K562 (cell line): ENCODE results near the gene IL24. TPM values are rescaled to one million over a fixed set of nuclear protein-coding genes. Genes with fewer than 3 reads are reported as not detected.

ENCODE experiments used
- ATAC-seq: fragments of 200-7000 bp; cut with Tn5 transposase; 3 replicates; pipeline ENCODE4 v1.9.1; 2020; ENCODE audit warnings: moderate library complexity
- BruUV-seq: library from RNA; stranded (reverse); fragments of 400-500 nt; replicated peaks from 2 replicates; lab custom pipeline; 2021; lab: Mats Ljungman, UMichigan
- CTCF ChIA-PET: fragments of 300-600 bp; formaldehyde crosslinking; extraction: SDS; loops from one replicate; lab custom pipeline; 2021; ENCODE audit warnings: low intra/inter-chr PET ratio; lab: Yijun Ruan, JAX
- POLR2A ChIA-PET: fragments of 300-600, 350-650 bp; sonication (Branson Sonifier 250); formaldehyde crosslinking; extraction: SDS; loops from one replicate; lab custom pipeline; 2021; ENCODE audit warnings: antibody characterized with exemption, inconsistent platforms; lab: Yijun Ruan, JAX
- DNase-seq, 4 experiments: peaks; one replicate each; pipeline versions ENCODE4 v3.0.0 to v3.0.0-alpha.2; 2011 to 2018; ENCODE audit warnings: low spot score in 3 of 4, mixed read lengths in 3 of 4; ENCODE audit errors: extremely low read depth in 1 of 4
- FAIRE-seq: peaks from 2 replicates; lab custom pipeline; 2011; peaks lifted over from hg19 to GRCh38; lab: Jason Lieb, UNC
- H2AFZ ChIP-seq: 2 replicates; pipeline ENCODE4 v1.6.0; 2011; ENCODE audit warnings: low read depth, low read length, control low read depth, inconsistent platforms
- H3K27ac ChIP-seq: fragments of 200-600 bp; 3 replicates; pipeline ENCODE4 v1.8.0; 2011; ENCODE audit warnings: low read depth, mild to moderate bottlenecking, control low read depth, inconsistent platforms, low read length, moderate library complexity, mixed read lengths; ENCODE audit errors: extremely low read depth
- H3K27me3 ChIP-seq, 2 experiments: fragments of 300-600 bp in 1 of 2; 2 replicates in 1 of 2; 3 replicates in 1 of 2; pipeline versions ENCODE4 v1.6.0 to v1.8.0; 2011; ENCODE audit warnings: inconsistent platforms in 2 of 2, low read length in 2 of 2, mild to moderate bottlenecking in 1 of 2, mixed read lengths in 1 of 2, moderate library complexity in 1 of 2; ENCODE audit not compliant: control insufficient read depth in 2 of 2, insufficient read depth in 2 of 2
- H3K36me3 ChIP-seq: fragments of 300-600 bp; 3 replicates; pipeline ENCODE4 v1.8.0; 2011; ENCODE audit warnings: mild to moderate bottlenecking, low read length, inconsistent platforms; ENCODE audit not compliant: control insufficient read depth, insufficient read depth
- H3K4me1 ChIP-seq, 2 experiments: fragments of 200-600 bp in 1 of 2; replicated peaks in 1 of 2; 2 replicates in 1 of 2; 3 replicates in 1 of 2; pipeline versions ENCODE4 v1.5.1 to v1.8.0; 2011; ENCODE audit warnings: inconsistent platforms in 2 of 2, low read length in 2 of 2, mild to moderate bottlenecking in 1 of 2, mixed read lengths in 1 of 2, moderate library complexity in 1 of 2; ENCODE audit not compliant: control insufficient read depth in 2 of 2, insufficient read depth in 2 of 2
- H3K4me2 ChIP-seq: 2 replicates; pipeline ENCODE4 v1.6.1; 2011; ENCODE audit warnings: low read length, control low read depth, inconsistent platforms, mixed read lengths; ENCODE audit not compliant: insufficient read depth
- H3K4me3 ChIP-seq: fragments of 200-600 bp; sonication (generic), shearing (Covaris generic); 2 replicates; pipeline ENCODE4 v1.5.1; 2016; ENCODE audit warnings: control low read depth, inconsistent platforms
- H3K79me2 ChIP-seq: fragments of 200-600 bp; 3 replicates; pipeline ENCODE4 v1.8.0; 2011; ENCODE audit warnings: low read length, inconsistent platforms; ENCODE audit not compliant: control insufficient read depth, insufficient read depth
- H3K9ac ChIP-seq, 2 experiments: 2 replicates each; pipeline versions ENCODE4 v1.6.0 to v1.6.1; 2011; ENCODE audit warnings: low read depth in 2 of 2, low read length in 2 of 2, control low read depth in 1 of 2, inconsistent platforms in 1 of 2, mild to moderate bottlenecking in 1 of 2, mixed read lengths in 1 of 2; ENCODE audit not compliant: insufficient read depth in 1 of 2
- H3K9me1 ChIP-seq: one replicate; pipeline ENCODE4 v1.6.0; 2011; ENCODE audit warnings: inconsistent platforms, mild to moderate bottlenecking, low read length, moderate library complexity; ENCODE audit not compliant: control insufficient read depth, insufficient read depth
- H3K9me3 ChIP-seq: replicated peaks from 2 replicates; pipeline ENCODE4 v1.5.1; 2011; ENCODE audit warnings: low read depth, low read length, inconsistent platforms; ENCODE audit not compliant: control insufficient read depth, insufficient read depth
- H4K20me1 ChIP-seq: replicated peaks from 2 replicates; pipeline ENCODE4 v1.6.1; 2011; ENCODE audit warnings: low read length, inconsistent platforms, mixed read lengths; ENCODE audit not compliant: control insufficient read depth, insufficient read depth
- CEBPG ChIP-seq, 3 experiments: fragments of 200-800 bp in 1 of 3; sonication (Bioruptor generic) in 1 of 3; sonication (generic) in 1 of 3; formaldehyde crosslinking in 1 of 3; IDR thresholded peaks in 2 of 3; conservative IDR thresholded peaks in 1 of 3; 2 replicates each; pipeline versions ENCODE4 v1.6.1 to v1.8.0; 2016 to 2022; ENCODE audit warnings: missing compliant biosample characterization in 2 of 3, missing genetic modification characterization in 2 of 3, mild to moderate bottlenecking in 1 of 3, missing genetic modification reagents in 1 of 3
- DLX4 ChIP-seq: fragments of 250-450 bp; sonication (Bioruptor Pico); IDR thresholded peaks from 2 replicates; pipeline ENCODE4 v1.6.1; 2021; ENCODE audit warnings: mild to moderate bottlenecking
- FOSL1 ChIP-seq: fragments of 200-800 bp; sonication (Bioruptor generic); conservative IDR thresholded peaks from 2 replicates; pipeline ENCODE4 v1.6.1; 2016; ENCODE audit warnings: missing genetic modification characterization, missing compliant biosample characterization
- NFE2 ChIP-seq: IDR thresholded peaks from 2 replicates; pipeline ENCODE4 v1.6.1; 2014; ENCODE audit warnings: antibody characterized with exemption, low read depth
- PTTG1 ChIP-seq: fragments of 450-650 bp; IDR thresholded peaks from 2 replicates; pipeline ENCODE4 v1.6.1; 2016; ENCODE audit warnings: low read depth, mild to moderate bottlenecking, missing genetic modification characterization, missing compliant biosample characterization
- RNF2 ChIP-seq: sonication (generic); IDR thresholded peaks from 2 replicates; pipeline ENCODE4 v1.6.1; 2016
- SMARCA4 ChIP-seq: fragments of 450-650 bp; IDR thresholded peaks from 2 replicates; pipeline ENCODE4 v1.6.1; 2016
- SP1 ChIP-seq: sonication (generic); formaldehyde crosslinking; IDR thresholded peaks from 2 replicates; pipeline ENCODE4 v1.8.1; 2022; ENCODE audit warnings: mild to moderate bottlenecking, missing genetic modification reagents
- SUPT5H ChIP-seq: fragments of 450-650 bp; IDR thresholded peaks from 2 replicates; pipeline ENCODE4 v1.6.1; 2016
- ZFX ChIP-seq: sonication (generic); formaldehyde crosslinking; IDR thresholded peaks from 2 replicates; pipeline ENCODE4 v1.8.0; 2022; ENCODE audit warnings: mild to moderate bottlenecking, missing genetic modification reagents, moderate library complexity
- ZNF507 ChIP-seq: conservative IDR thresholded peaks from 2 replicates; pipeline ENCODE4 v1.6.1; 2017; ENCODE audit warnings: missing genetic modification characterization, missing compliant biosample characterization
- ZNF696 ChIP-seq: fragments of 250-450 bp; sonication (Bioruptor Pico); conservative IDR thresholded peaks from 2 replicates; pipeline ENCODE4 v1.4.0; 2020; ENCODE audit warnings: mild to moderate bottlenecking, moderate library complexity
- WGBS: fragments of 100-300 bp; shearing (Covaris generic); methylation state at CpG from one replicate; pipeline ENCODE4 v1.1.6; 2016; ENCODE audit warnings: low coverage, mixed read lengths; ENCODE audit not compliant: insufficient coverage; ENCODE audit errors: missing lambda C conversion rate; 5-methylcytosine and 5-hydroxymethylcytosine counted together
- in situ Hi-C: fragments of 300-500 bp; cut with MboI; formaldehyde crosslinking; loops from 4 replicates; pipeline ENCODE4 v1.15.0; 2018; ENCODE audit warnings: inconsistent platforms, mixed read lengths
- intact Hi-C: fragments of 100-400 bp; cut with micrococcal nuclease; formaldehyde crosslinking; loops from 2 replicates; pipeline ENCODE4 v1.14.2; 2022
- polyA plus RNA-seq, 8 experiments: library from polyadenylated mRNA; depleted of rRNA in 4 of 8; stranded (reverse) in 5 of 8; unstranded in 3 of 8; fragments of >200 nt; fragmentation: Nextera tagmentation in 2 of 8; fragmentation: Illumina TruSeq in 1 of 8; extraction: Ambion mirVana in 2 of 8; extraction: Trizol in 1 of 8; gene quantifications; 2 replicates each; pipeline versions ENCODE4 v1.2.1 to v1.2.3, GENCODE V29; 2011 to 2014; ENCODE audit warnings: inconsistent platforms in 1 of 8, missing spikeins in 1 of 8
- total RNA-seq, 7 experiments: library from RNA; depleted of rRNA in 6 of 7; stranded (reverse); fragments of >200 nt in 6 of 7; fragmentation: Illumina TruSeq in 2 of 7; extraction: Trizol in 2 of 7; gene quantifications; 2 replicates each; pipeline versions ENCODE4 v1.2.1 to v1.2.3, GENCODE V29; 2011 to 2021; ENCODE audit warnings: low replicate concordance in 1 of 7

Gene IL24
- total and polyA plus RNA-seq, 9 of the 15 experiments (the other 6 are each of a cell fraction or from before 2014, with no cell fraction given): 0.04 to 0.19 TPM; not detected in 7

GRCh38 chr1:206847946-206848345, 49.3 kb upstream of the IL24 start:
- no TSS peak for BruUV-seq
- ChIA-PET POLR2A (interaction anchor here (0.6 to 2.4 kb wide), 8 partner anchors 11 to 1400 kb away, joined by 3 to 7 read pairs (median 3); no protein-coding TSS in a partner anchor), CTCF (no interaction called here)
- Histone ChIP-seq H3K36me3 (no peaks in the 10 kb centered on the region), H3K9ac (peak overlapping the region in 1 of 2 experiments; percentile 0; a peak in 1 of 4 replicates), H3K79me2 (no peaks in the 10 kb centered on the region), H3K9me1 (no peaks in the 10 kb centered on the region), H3K27ac (peak overlapping the region; percentile 1; the same call in 1 of the 3 replicates), H2AFZ (no peak overlapping the region), H4K20me1 (no peaks in the 10 kb centered on the region), H3K27me3 (no peaks in the 10 kb centered on the region), H3K9me3 (no peaks in the 10 kb centered on the region), H3K4me2 (peak overlapping the region; percentile 47; the same call in 1 of the 2 replicates), H3K4me1 (peaks cover 21 to 22% of the 10 kb centered on the region in 2 experiments; a peak in 4 of 5 replicates), H3K4me3 (no peak overlapping the region)
- no peak for DNase-seq
- intact Hi-C loops: no loop called here
- no peak for FAIRE-seq
- in situ Hi-C loops: no loop called here
- WGBS: 11% methylated on average over 1 of the region's 1 CpG
- ATAC-seq: peak; percentile 4; the same call in 2 of the 3 replicates
- TF ChIP-seq PTTG1: no peak
- TF ChIP-seq RNF2: no peak
- TF ChIP-seq SMARCA4: no peak
- no peak for TF ChIP-seq SUPT5H
- no peak for TF ChIP-seq ZNF507 (tag)
- TF ChIP-seq NFE2: no peak
- TF ChIP-seq DLX4: no peak
- TF ChIP-seq ZFX (CRISPR knock-in tag): peak; percentile 41; the same call in 1 of the 2 replicates
- TF ChIP-seq CEBPG (CRISPR knock-in tag; IDR thresholded peaks at IDR 0.05): 0 out of 2 replicates have a peak, but pooled peaks have one; percentile 14
- TF ChIP-seq CEBPG (tag; conservative IDR thresholded peaks at IDR 0.05 in 1 of 2, IDR thresholded peaks at IDR 0.05 in 1 of 2): no peak
- TF ChIP-seq FOSL1 (tag): no peak
- 0 out of 2 replicates have a peak, but pooled peaks have one; percentile 2 for TF ChIP-seq SP1 (CRISPR knock-in tag)
- TF ChIP-seq ZNF696 (CRISPR knock-in tag): no peak
